A673 (cell line): ENCODE data around the gene CD3E. TPM values are rescaled to one million over a fixed set of nuclear protein-coding genes. Genes with fewer than 3 reads are reported as not detected.

Experiments used
- Bru-seq: library from RNA; stranded (reverse); fragments of 400-500 nt; gene quantifications from one replicate; lab custom pipeline; 2021; lab: Mats Ljungman, UMichigan
- BruChase-seq, 2 experiments: library from RNA; stranded (reverse); fragments of 400-500 nt; gene quantifications; one replicate each; lab custom pipeline; 2021; lab: Mats Ljungman, UMichigan
- BruUV-seq: library from RNA; stranded (reverse); fragments of 400-500 nt; replicated peaks from 2 replicates; lab custom pipeline; 2021; lab: Mats Ljungman, UMichigan
- CTCF ChIA-PET: fragments of 300-600 bp; sonication (Branson Sonifier 250); formaldehyde crosslinking; loops from one replicate; lab custom pipeline; 2022; ENCODE audit warnings: antibody characterized with exemption; lab: Charles Lee
- POLR2A ChIA-PET: fragments of 300-600 bp; sonication (Branson Sonifier 250); formaldehyde crosslinking; loops from one replicate; lab custom pipeline; 2022; ENCODE audit warnings: antibody characterized with exemption; ENCODE audit not compliant: low non-redundant PET; lab: Charles Lee
- DNase-seq: peaks from one replicate; pipeline ENCODE4 v3.0.0-alpha.2; 2015; ENCODE audit warnings: low spot score
- H3K27ac ChIP-seq: fragments of 200-600 bp; sonication (generic); 2 replicates; pipeline ENCODE4 v1.5.1; 2016; ENCODE audit warnings: mixed run types, low read depth, mild to moderate bottlenecking, mixed read lengths, antibody characterized with exemption, low read length; ENCODE audit not compliant: poor library complexity, severe bottlenecking
- H3K27me3 ChIP-seq: fragments of 200-600 bp; sonication (generic); replicated peaks from 2 replicates; pipeline ENCODE4 v1.6.1; 2017; ENCODE audit warnings: mixed run types, low read depth, mild to moderate bottlenecking, mixed read lengths, antibody characterized with exemption, low read length; ENCODE audit not compliant: insufficient read depth, poor library complexity
- H3K36me3 ChIP-seq: fragments of 200-600 bp; sonication (generic); 2 replicates; pipeline ENCODE4 v1.6.1; 2016; ENCODE audit warnings: mixed run types, mild to moderate bottlenecking, mixed read lengths, antibody characterized with exemption, low read length; ENCODE audit not compliant: insufficient read depth, poor library complexity, severe bottlenecking
- H3K4me1 ChIP-seq: fragments of 200-600 bp; sonication (generic); 2 replicates; pipeline ENCODE4 v1.6.1; 2017; ENCODE audit warnings: mixed run types, mild to moderate bottlenecking, mixed read lengths, antibody characterized with exemption, low read length; ENCODE audit not compliant: insufficient read depth, poor library complexity, severe bottlenecking
- H3K4me3 ChIP-seq: fragments of 200-600 bp; sonication (generic); 2 replicates; pipeline ENCODE4 v1.5.1; 2016; ENCODE audit warnings: low read depth, mixed run types, mild to moderate bottlenecking, mixed read lengths, low read length; ENCODE audit not compliant: poor library complexity, severe bottlenecking
- H3K9me3 ChIP-seq: fragments of 200-600 bp; sonication (generic); 2 replicates; pipeline ENCODE4 v1.6.1; 2016; ENCODE audit warnings: mixed run types, low read depth, mild to moderate bottlenecking, mixed read lengths, antibody characterized with exemption, low read length; ENCODE audit not compliant: poor library complexity, severe bottlenecking
- CTCF ChIP-seq: fragments of 300-800, 200-600 bp; sonication (generic); conservative IDR thresholded peaks from 2 replicates; pipeline ENCODE4 v1.5.1; 2017; ENCODE audit warnings: low read depth, mild to moderate bottlenecking, antibody characterized with exemption, low read length, moderate library complexity, mixed read lengths
- EZH2 ChIP-seq: fragments of 200-600 bp; sonication (generic); IDR thresholded peaks from 2 replicates; pipeline ENCODE4 v1.6.1; 2017; ENCODE audit warnings: borderline replicate concordance, low read depth, mild to moderate bottlenecking, mixed read lengths, antibody characterized with exemption, low read length; ENCODE audit not compliant: poor library complexity, severe bottlenecking
- intact Hi-C: fragments of 100-400 bp; cut with micrococcal nuclease; formaldehyde crosslinking; loops from one replicate; pipeline ENCODE4 v1.10.0; 2022; ENCODE audit not compliant: unreplicated experiment
- long read RNA-seq: library from polyadenylated mRNA; stranded (forward); transcript quantifications from one replicate; pipeline ENCODE4 v2.0.0, GENCODE V29; 2022
- total RNA-seq: library from RNA; stranded (reverse); gene quantifications from 2 replicates; pipeline ENCODE4 v1.2.3, GENCODE V29; 2021

The CD3E gene
- total RNA-seq (not detected in 2 replicates), Bru-seq, nascent RNA (not detected), BruChase-seq, experiment 1, labeled RNA remaining after a 2-hour chase (not detected), BruChase-seq, experiment 2, labeled RNA remaining after a 6-hour chase (not detected)
- long read RNA-seq, result 0 reads

GRCh38 chr11:118304568-118305248, at the start of gene CD3E:
CD3E (plus strand) TSS chr11:118304730; CDS start chr11:118304953, 223 bp downstream.
- Histone ChIP-seq H3K9me3 (no peaks in the 10 kb centered on the region), H3K4me1 (no peaks in the 10 kb centered on the region), H3K4me3 (no peak within 1 kb of the TSS), H3K27me3 (peaks cover 46% of the 10 kb centered on the region), H3K27ac (no peak within 1 kb of the TSS), H3K36me3 (no peaks in the 10 kb centered on the region)
- DNase-seq, result no peak
- intact Hi-C loops, result no loop called here
- no TSS peak for BruUV-seq
- CTCF ChIA-PET, result no interaction called here
- POLR2A ChIA-PET, result interaction anchor here (0.6 kb wide), 1 partner anchor 256 kb away, joined by 3 read pairs; no protein-coding TSS in a partner anchor
- TF ChIP-seq CTCF, result no peak
- TF ChIP-seq EZH2, result no peak

DNA sequence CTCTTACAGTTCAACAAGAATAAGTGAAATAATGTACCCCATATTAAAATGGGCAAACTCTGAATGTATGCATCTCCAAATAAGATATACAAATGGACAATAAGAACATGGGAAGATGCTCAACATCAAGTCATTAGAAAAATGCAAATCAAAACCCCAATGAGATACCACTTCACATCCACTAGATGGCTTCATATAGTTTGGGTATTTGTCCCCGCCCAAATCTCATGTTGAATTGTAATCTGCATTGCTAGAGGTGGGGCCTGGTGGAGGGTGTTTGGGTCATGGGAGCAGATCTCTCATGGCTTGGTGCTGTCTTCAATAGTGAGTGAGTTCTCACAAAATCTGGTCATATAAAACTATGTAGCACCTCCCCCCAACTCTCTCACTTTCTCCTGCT, 46.1 kb upstream of the CD3E start:
- Histone ChIP-seq H3K27me3 (peaks cover 69% of the 10 kb centered on the region), H3K4me1 (no peaks in the 10 kb centered on the region), H3K27ac (no peak overlapping the region), H3K4me3 (no peak overlapping the region), H3K9me3 (no peaks in the 10 kb centered on the region), H3K36me3 (no peaks in the 10 kb centered on the region)
- TF ChIP-seq CTCF, result peak; percentile 49
- no peak for TF ChIP-seq EZH2
- CTCF ChIA-PET, result no interaction called here
- no TSS peak for BruUV-seq
- POLR2A ChIA-PET, result no interaction called here
- intact Hi-C loops, result no loop called here
- peak; percentile 39 for DNase-seq

GRCh38 chr11:118259138-118259537, 45.4 kb upstream of the CD3E start:
- Histone ChIP-seq H3K36me3 (no peaks in the 10 kb centered on the region), H3K4me1 (no peaks in the 10 kb centered on the region), H3K27ac (no peak overlapping the region), H3K9me3 (no peaks in the 10 kb centered on the region), H3K4me3 (no peak overlapping the region), H3K27me3 (peaks cover 69% of the 10 kb centered on the region)
- BruUV-seq, result no TSS peak
- ChIA-PET CTCF (interaction anchor here (0.5 kb wide), 1 partner anchor 12 kb away, joined by 3 read pairs; no protein-coding TSS in a partner anchor), POLR2A (no interaction called here)
- TF ChIP-seq EZH2 (no peak), CTCF (no peak)
- intact Hi-C loops, result no loop called here
- no peak for DNase-seq
